Keratinocyte (primary cell): ENCODE measurements around the gene DCAF17. TPM values are rescaled to one million over a fixed set of nuclear protein-coding genes. Genes with fewer than 3 reads are reported as not detected.

Source experiments
- DNase-seq: peaks from one replicate; pipeline ENCODE4 v3.0.0-alpha.2; 2011; ENCODE audit warnings: low read depth, missing footprints, low spot score
- FAIRE-seq: peaks from 2 replicates; lab custom pipeline; 2011; peaks lifted over from hg19 to GRCh38; lab: Jason Lieb, UNC
- H2AFZ ChIP-seq: 2 replicates; pipeline ENCODE4 v1.6.0; 2012; ENCODE audit warnings: low read length, control low read depth, inconsistent platforms; ENCODE audit not compliant: control insufficient read depth
- H3K27ac ChIP-seq: 2 replicates; pipeline ENCODE4 v1.5.1; 2011; ENCODE audit warnings: low read length; ENCODE audit not compliant: control insufficient read depth, insufficient read depth
- H3K27me3 ChIP-seq: 3 replicates; pipeline ENCODE4 v1.6.0; 2011; ENCODE audit warnings: low read length; ENCODE audit not compliant: control insufficient read depth, insufficient read depth; ENCODE audit errors: extremely low read depth
- H3K36me3 ChIP-seq, 2 experiments: 2 replicates in 1 of 2; 3 replicates in 1 of 2; pipeline ENCODE4 v1.5.1; 2011; ENCODE audit warnings: low read length in 2 of 2, mild to moderate bottlenecking in 1 of 2; ENCODE audit not compliant: control insufficient read depth in 2 of 2, insufficient read depth in 2 of 2; ENCODE audit errors: extremely low read depth in 1 of 2
- H3K4me1 ChIP-seq: 3 replicates; pipeline ENCODE4 v1.5.1; 2011; ENCODE audit warnings: low read length; ENCODE audit not compliant: control insufficient read depth, insufficient read depth; ENCODE audit errors: extremely low read depth
- H3K4me2 ChIP-seq: 3 replicates; pipeline ENCODE4 v1.6.0; 2011; ENCODE audit warnings: low read depth, low read length; ENCODE audit not compliant: control insufficient read depth, insufficient read depth; ENCODE audit errors: extremely low read depth
- H3K4me3 ChIP-seq, 3 experiments: fragments of 200-600 bp in 1 of 3; sonication (generic) in 1 of 3; 2 replicates in 2 of 3; 3 replicates in 1 of 3; pipeline ENCODE4 v1.5.1; 2011 to 2016; ENCODE audit warnings: low read length in 3 of 3, mild to moderate bottlenecking in 3 of 3, control low read depth in 2 of 3, inconsistent platforms in 1 of 3, low read depth in 1 of 3, mixed read lengths in 1 of 3, mixed run types in 1 of 3, moderate library complexity in 1 of 3; ENCODE audit not compliant: control insufficient read depth in 2 of 3, insufficient read depth in 2 of 3; ENCODE audit errors: extremely low read depth in 1 of 3
- H3K79me2 ChIP-seq: 2 replicates; pipeline ENCODE4 v1.6.0; 2012; ENCODE audit warnings: low read length; ENCODE audit not compliant: control insufficient read depth, insufficient read depth
- H3K9ac ChIP-seq: 3 replicates; pipeline ENCODE4 v1.6.0; 2011; ENCODE audit warnings: low read length; ENCODE audit not compliant: control insufficient read depth, insufficient read depth; ENCODE audit errors: extremely low read depth
- H3K9me1 ChIP-seq: 3 replicates; pipeline ENCODE4 v1.6.0; 2011; ENCODE audit warnings: low read length; ENCODE audit not compliant: control insufficient read depth, insufficient read depth; ENCODE audit errors: extremely low read depth
- H3K9me3 ChIP-seq: 2 replicates; pipeline ENCODE4 v1.5.1; 2012; ENCODE audit warnings: low read depth, low read length; ENCODE audit not compliant: control insufficient read depth
- H4K20me1 ChIP-seq: 3 replicates; pipeline ENCODE4 v1.6.0; 2011; ENCODE audit warnings: low read length; ENCODE audit not compliant: control insufficient read depth, insufficient read depth; ENCODE audit errors: extremely low read depth
- CTCF ChIP-seq, 3 experiments: IDR thresholded peaks in 1 of 3; conservative IDR thresholded peaks in 1 of 3; optimal IDR thresholded peaks in 1 of 3; 2 replicates in 2 of 3; 3 replicates in 1 of 3; pipeline versions ENCODE3 to v1.5.1; 2011; ENCODE audit warnings: low read length in 3 of 3, mild to moderate bottlenecking in 3 of 3, moderate library complexity in 2 of 3, control low read depth in 1 of 3, inconsistent platforms in 1 of 3; ENCODE audit not compliant: insufficient read depth in 2 of 3; ENCODE audit errors: extremely low read depth in 1 of 3
- EZH2 ChIP-seq: IDR thresholded peaks from one replicate; pipeline ENCODE4 v1.6.1; 2012; ENCODE audit warnings: inconsistent platforms, mild to moderate bottlenecking, low read length, moderate library complexity
- dilution Hi-C: fragments of 300-500 bp; cut with MboI; formaldehyde crosslinking; loops from one replicate; pipeline ENCODE4 v1.7.0; 2020; ENCODE audit warnings: low sequenced_read_pairs; ENCODE audit not compliant: extremely low pct_ligation_motif_present
- polyA plus RNA-seq, 5 experiments: library from polyadenylated mRNA; depleted of rRNA in 3 of 5; stranded (reverse) in 3 of 5; stranded (forward) in 1 of 5; unstranded in 1 of 5; fragments of >200 nt; gene quantifications; 1 replicate in 1 of 5; 2 replicates in 3 of 5; 3 replicates in 1 of 5; pipeline versions ENCODE4 v1.2.1 to v1.2.3, GENCODE V29; 2011 to 2012; ENCODE audit warnings: missing spikeins in 2 of 5, low read depth in 1 of 5, low replicate concordance in 1 of 5

Gene DCAF17
- polyA plus RNA-seq, 1 donor (not counting 4 experiments of a cell fraction or from before 2014, with no cell fraction given): 22.9 TPM

GRCh38 chr2:171487201-171487600 is 53.2 kb downstream of the DCAF17 start:
- Histone ChIP-seq H3K27ac (no peak overlapping the region), H3K9me1 (no peaks in the 10 kb centered on the region), H3K9me3 (no peaks in the 10 kb centered on the region), H2AFZ (no peak overlapping the region), H3K9ac (no peak overlapping the region), H3K79me2 (no peaks in the 10 kb centered on the region), H3K4me3 (no peak overlapping the region), H3K4me2 (no peak overlapping the region), H4K20me1 (no peaks in the 10 kb centered on the region), H3K27me3 (no peaks in the 10 kb centered on the region), H3K36me3 (peaks cover 2 to 6% of the 10 kb centered on the region in 2 experiments), H3K4me1 (peaks cover 16% of the 10 kb centered on the region)
- FAIRE-seq (no peak), DNase-seq (no peak)
- dilution Hi-C loops: no loop called here
- TF ChIP-seq EZH2 (no peak), CTCF (optimal IDR thresholded peaks at IDR 0.05 in 1 of 3, IDR thresholded peaks at IDR 0.05 in 1 of 3, conservative IDR thresholded peaks at IDR 0.05 in 1 of 3; ENCODE audit: extremely low read depth in 1 of 3, insufficient read depth in 2 of 3, low read length in 3 of 3) (no peak)

GRCh38 chr2:171487803-171488259 is 53.8 kb downstream of the DCAF17 start:
- DNase-seq (no peak), FAIRE-seq (no peak)
- Histone ChIP-seq H3K79me2 (no peaks in the 10 kb centered on the region), H3K4me1 (peaks cover 16% of the 10 kb centered on the region), H4K20me1 (no peaks in the 10 kb centered on the region), H2AFZ (no peak overlapping the region), H3K9ac (no peak overlapping the region), H3K4me2 (no peak overlapping the region), H3K4me3 (no peak overlapping the region), H3K36me3 (peaks cover 2 to 5% of the 10 kb centered on the region in 2 experiments), H3K9me1 (no peaks in the 10 kb centered on the region), H3K9me3 (no peaks in the 10 kb centered on the region), H3K27ac (no peak overlapping the region), H3K27me3 (no peaks in the 10 kb centered on the region)
- dilution Hi-C loops: no loop called here
- TF ChIP-seq EZH2 (no peak), CTCF (optimal IDR thresholded peaks at IDR 0.05 in 1 of 3, IDR thresholded peaks at IDR 0.05 in 1 of 3, conservative IDR thresholded peaks at IDR 0.05 in 1 of 3; ENCODE audit: extremely low read depth in 1 of 3, insufficient read depth in 2 of 3, low read length in 3 of 3) (no peak)
